DMS153 (cell line): ENCODE measurements around the gene HSD17B13.
"Not testable (repeated sequence)": the region's sequence is repeated elsewhere in the genome, so short reads cannot be mapped to it uniquely, and the experiment has no call there.

Experiments
- DNase-seq: peaks from one replicate; lab custom pipeline; 2025; lab: John Stamatoyannopoulos, UW

HSD17B13 gene, protein sequence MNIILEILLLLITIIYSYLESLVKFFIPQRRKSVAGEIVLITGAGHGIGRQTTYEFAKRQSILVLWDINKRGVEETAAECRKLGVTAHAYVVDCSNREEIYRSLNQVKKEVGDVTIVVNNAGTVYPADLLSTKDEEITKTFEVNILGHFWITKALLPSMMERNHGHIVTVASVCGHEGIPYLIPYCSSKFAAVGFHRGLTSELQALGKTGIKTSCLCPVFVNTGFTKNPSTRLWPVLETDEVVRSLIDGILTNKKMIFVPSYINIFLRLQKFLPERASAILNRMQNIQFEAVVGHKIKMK

DNA sequence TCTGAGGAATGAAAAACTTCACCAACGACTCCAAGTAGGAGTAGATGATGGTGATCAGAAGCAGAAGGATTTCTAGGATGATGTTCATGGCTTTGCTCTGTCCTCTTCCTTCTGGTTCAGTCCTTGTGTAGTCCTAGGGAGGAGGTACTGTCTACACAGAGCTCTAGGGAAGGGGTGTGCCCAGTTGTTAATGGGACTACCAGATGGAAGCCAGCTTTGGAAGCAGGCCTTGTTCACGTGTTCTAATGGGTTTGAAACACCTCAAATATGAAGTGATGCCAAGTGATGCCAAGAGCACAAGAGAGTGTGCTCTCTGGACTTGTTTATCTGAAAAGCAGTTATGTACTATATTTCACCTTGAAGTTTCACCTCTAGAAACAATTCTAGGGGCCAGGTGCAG, at the start of gene HSD17B13:
Gene HSD17B13 (minus strand): TSS at position 129 of the 400 bp plus-strand sequence. CDS start 41 bp downstream, at position 88.
- no peak for DNase-seq

DNA sequence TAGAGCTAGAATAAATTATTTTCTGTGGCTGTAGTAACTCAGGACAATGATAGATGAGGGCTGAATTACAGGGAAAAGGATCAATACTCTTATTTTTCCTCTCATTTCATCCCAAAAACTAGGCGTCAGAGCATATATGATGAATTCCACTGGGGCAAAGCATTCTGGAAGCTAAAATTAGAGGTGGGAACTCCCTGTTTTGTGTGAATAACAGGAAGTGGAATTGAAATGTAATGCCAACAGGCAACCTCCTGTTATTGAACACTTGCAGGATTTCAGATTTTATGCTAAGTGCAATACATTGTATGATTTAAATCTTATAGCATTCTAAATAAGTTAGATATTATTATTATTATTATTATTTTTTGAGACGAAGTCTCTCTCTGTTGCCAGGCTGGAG, 47.4 kb upstream of the HSD17B13 start:
- no peak for DNase-seq

DNA sequence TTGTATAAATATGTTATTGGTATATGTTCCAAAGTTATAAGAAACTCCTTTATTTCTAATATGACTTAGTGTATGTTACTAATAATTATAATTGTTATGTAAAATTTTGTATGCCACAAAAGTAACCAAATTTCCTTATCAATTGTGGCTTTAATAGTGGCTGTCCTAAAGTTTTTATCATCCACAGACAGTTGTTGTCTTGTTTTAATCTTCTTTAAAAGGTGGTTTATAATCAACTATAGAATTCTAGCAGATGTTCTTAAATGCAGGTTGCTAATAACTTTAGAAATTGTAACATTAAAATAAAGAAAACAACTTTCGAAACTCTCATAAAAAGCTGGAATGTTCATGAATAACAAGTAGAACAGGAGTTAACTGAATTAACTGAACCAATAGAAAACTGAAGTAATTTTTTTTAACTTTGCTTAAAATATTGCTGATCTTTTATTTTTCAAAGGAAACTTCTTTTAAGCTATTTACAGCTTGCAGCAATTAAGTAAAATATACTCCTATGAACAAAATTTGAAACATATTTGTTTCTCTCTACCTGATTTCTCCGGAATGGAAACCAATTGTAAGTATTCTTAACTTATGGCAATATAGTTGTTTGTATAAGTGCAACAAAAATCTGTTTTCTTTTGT, 44.0 kb upstream of the HSD17B13 start:
- DNase-seq, result no peak

DNA sequence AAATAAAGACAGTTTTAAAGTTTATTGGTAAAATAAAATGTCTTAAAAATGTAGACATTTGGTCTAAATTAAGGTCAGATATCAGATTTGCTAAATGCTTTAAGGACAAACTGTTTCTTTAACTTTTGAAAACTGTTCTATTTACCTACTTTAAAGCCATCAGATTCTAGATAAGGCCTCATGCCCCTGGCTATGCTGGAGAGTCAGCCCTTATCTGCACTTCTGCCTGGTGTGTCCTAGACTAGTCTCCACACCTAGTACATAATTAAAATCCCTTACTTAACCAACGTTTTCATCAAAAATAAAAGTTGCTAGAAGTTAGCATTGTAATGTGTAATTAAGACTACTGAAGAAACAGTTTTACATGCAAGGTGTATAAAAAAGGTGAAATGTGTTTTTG, 42.7 kb upstream of the HSD17B13 start:
- no peak for DNase-seq

DNA sequence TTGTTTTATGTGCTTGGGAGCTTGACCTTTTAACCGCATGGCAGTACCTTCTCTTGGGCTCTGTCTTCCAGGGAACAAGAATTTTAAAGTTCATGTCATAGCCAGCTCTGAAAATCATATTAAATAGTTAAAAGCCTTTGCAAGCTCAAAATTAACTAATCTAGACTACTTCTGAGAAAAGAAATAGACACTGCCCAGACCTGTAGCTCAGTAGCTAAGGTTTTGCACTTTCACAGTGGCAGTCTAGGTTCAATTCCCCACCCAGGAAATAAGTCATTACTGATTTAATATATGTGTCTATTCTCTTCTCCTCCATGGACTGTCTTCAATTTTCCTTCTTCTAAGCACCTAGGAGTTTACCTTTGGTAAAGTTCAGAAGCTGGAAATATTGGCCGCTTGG, 40.9 kb upstream of the HSD17B13 start:
- DNase-seq, result no peak

DNA sequence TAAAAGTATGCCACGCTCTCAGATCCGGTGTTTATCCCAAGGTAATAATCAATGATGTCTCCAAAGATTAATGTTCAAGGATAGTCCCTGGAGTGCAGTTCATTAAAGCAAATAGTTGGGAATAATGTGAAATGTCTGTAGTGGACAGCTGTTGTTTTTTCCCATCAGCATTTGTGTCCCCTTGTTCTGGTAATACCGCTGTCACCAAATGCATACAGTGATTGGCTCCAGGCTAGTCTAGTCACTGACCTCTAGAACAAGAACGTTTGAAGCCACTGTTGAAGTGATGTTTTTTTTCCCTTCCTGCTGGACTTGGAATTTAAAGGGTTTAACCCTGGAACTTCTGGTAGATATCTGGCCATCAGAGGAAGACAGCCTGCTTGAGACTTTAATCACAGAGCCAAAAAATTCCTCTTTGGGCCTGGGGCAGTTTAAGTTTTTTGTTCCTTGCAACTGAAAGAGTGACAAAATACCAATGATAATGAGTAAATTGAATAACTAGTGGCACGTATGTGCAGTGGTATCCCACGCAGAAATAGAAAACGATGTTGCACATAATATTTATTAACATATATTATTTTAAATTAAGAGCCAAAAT, 37.8 kb upstream of the HSD17B13 start:
- DNase-seq, result no peak

DNA sequence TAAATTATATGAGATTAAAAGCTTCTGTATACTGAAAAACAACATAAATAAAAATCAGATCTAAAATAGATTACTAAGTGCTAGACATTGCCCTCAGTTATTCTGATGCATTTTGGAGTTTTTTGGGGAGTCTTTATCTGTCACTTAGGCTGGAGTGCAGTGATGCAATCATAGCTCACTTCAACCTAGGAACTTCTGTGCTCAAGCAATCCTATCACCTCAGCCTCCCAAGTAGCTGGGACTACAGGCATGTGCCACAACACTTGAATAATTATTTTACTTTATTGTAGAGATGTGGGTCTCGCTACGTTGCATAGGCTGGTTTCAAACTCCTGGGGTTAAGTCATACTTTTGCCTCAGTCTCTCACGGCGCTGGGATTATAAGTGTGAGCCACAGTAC, 36.6 kb upstream of the HSD17B13 start:
- DNase-seq, result no peak

DNA sequence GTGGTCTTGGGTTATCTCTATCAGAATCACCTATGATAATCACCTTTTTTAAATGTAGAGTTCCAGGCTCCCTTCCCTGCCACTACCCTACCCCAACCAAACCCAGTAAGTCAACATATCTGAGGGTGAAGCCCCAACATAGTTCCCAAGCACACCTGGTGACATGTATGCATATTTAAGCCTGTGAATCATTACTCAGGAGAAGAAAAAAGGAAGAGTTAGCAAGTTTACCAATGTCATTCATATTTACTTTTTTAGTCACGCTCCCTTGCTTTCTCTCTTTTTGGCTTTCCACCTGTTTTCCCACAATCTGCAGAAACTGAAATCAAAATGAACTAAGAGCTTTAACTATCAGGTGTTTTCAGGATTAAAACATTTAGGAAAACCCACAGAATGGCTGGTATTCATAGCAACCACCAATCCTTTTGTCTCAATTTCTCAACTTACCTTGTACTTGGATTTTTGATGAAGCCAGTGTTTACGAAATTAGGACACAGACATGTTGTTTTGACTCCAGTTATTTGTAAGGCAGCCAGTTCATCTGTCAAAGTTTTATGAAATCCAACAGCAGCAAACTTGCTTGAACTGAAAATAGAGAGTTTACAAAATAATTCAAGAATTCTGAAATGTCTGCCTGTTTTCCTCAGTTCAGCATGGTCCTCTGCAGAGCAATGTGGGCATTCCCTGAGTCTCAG, 34.3 kb upstream of the HSD17B13 start:
- no peak for DNase-seq

DNA sequence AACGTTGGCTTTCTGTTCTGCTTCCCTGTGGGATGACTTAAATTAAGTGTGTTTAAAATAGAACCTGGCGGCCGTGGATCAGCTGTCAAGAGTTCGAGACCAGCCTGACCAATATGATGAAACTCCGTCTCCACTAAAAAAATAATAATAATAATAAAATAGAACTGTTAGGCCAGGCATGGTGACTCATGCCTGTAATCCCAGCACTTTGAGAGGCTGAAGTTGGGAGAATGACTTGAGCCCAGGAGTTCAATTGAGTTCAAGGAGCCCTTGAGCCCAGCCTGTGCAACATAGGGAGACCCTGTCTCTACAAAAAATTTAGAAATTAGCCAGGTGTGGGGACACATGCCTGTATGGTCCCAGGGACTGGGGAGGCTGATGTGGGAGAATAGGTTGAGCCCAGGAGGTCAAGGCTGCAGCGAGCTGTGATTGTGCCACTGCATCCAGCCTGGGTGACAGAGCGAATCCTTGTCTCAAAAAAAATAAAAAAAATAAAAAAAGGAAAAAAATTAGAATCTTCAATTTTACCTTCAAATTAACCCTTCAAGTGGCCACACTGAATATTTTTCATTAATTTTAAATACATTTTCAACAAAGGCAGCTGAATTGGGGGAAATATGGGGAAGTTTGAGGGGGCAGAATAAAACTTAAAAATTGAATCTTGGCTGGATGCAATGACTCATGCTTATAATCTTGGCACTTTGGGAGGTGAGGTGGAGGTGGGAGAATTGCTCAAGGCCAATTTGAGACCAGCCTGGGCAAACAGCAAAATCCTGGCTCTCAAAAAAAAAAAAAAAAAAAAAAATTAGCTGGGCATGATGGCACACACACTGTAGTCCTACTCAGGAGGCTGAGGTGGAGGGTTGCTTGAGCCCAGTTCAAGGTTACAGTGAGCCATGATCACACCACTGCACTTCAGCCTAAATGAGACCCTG, 31.8 kb upstream of the HSD17B13 start:
- no peak for DNase-seq

DNA sequence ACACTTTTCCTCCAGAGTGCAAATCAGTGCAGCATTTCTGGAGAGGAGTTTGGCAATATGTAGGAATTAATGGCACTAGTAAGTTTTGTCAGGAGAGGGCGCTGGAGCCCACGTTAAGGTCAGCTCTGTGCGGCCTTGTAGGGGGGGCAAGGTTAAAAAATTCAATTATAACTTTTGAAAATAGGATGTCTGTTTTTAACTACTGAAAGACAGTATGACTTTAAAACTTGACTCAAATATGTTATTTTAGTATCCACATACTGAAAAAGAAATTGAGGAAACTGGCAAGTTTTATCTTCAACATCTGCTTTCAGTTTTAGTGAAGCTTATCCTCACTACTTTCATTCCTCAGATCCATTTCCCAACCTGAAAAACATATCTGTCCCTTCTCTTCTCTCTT, 30.9 kb upstream of the HSD17B13 start:
- no peak for DNase-seq

DNA sequence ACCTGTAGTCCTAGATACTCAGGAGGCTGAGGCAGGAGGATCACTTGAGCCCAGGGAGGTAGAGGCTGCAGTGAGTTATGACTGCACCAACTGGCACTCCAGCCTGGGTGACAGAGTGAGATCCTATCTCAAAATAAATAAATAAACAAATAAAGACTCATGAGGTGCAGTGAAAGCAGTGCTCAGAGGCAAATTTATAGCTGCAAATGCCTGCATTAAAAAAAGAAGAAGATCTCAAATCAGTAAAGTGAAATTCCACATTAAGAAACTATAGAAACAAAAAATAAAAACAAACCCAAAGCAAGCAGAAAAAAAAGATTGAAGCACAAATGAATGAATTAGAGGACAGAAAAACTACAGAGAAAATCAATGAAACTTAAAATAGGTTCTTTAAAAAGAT, 22.5 kb upstream of the HSD17B13 start:
- no peak for DNase-seq

DNA sequence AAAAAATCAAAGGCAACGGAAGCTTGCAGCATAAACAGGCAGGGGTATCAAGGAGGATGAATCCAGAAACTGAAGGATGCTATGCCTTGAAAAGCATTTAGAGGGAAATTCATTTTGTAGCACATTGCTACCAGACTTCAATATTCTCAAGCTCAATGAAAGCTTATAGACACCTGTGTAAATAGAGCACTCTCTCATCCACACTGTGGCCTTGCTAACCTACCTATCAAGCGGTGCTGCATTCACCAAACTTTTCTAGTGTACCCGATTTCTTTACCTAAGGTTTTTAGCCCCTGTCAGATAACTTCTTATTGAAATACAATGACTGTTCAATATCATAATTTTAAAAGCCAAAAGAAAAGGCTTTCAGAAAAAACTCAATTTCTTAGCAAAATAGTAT, 20.2 kb upstream of the HSD17B13 start:
- DNase-seq, result no peak

DNA sequence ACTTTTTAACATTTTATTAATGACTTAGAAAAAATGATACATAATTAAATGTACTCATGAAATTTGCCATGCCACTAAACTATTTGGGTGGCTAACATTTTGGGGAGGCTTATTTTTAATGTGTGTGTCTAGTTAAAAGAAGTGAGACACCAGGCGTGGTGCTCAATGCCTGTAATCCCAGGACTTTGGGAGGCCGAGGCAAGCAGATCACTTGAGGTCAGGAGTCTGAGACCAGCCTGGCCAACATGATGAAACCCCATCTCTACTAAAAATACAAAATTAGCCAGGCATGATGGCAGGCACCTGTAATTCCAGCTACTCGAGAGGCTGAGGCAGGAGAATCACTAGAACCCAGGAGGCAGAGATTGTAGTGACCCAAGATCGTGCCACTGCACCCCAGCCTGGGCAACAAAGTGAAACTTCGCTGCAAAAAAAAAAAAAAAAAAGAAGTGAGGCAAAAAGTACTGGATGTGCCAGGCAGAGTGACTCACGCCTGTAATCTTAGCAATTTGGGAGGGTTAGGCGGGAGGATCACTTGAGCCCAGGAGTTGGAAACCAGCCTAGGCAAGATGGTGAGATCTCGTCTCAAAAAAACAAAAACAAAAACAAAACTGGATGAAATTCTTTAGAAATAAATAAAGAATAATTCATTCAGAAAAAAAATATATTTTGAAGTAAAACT, 19.4 kb upstream of the HSD17B13 start:
- not testable (repeated sequence) for DNase-seq

DNA sequence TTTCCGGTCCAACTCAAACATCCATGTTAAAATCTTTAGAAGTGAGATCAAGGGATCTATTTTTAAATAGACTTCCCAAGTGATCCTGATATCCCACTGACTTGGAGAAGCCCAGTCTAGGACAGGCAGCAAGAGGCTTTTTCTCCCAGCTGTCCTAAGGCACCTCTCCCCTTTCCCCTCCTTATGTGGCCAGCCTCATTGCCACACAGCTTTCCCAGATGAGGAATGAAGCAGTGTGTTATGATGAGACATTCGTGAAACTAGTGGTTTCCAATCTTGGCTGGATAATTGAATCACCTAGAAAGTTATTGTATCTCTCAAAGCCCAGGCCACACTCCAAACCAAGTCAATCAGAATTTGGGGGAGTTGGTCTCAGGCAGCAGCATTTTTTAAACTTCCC, 16.8 kb upstream of the HSD17B13 start:
- no peak for DNase-seq

DNA sequence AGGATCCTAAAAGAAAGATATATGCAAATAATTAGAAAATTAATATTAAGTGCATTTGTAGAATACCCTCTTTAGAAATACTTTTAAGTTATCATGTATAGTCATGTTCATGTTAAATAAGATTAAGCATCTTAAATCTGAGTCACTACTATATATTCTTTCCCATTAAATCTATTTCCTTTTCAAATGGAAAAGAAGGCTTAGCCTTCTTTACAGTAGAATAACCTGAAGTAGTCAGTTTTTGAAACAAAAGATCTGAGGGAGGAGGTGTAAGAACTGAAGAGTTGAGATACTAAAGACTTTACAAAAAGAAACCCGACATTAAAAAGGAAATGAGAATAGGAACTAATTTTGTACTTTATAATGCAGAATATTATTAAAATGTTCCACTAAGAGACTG, 14.7 kb upstream of the HSD17B13 start:
- DNase-seq, result no peak

DNA sequence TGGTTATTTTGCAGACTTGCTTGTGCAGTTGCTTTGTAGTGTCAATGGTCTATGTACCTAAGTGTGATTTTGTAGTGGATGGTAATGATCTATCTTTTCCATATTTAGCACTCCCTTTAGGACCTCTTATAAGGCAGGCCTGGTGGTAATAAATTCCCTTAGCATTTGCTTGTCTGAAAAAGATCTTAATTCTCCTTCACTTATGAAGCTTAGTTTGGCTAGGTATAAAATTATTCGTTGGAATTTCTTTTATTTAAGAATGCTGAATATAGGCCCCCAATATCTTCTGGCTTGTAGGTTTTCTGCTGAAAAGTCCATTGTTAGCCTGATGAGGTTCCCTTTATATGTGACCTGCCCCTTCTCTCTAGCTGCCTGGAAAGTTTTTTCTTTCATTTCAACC, 10.6 kb upstream of the HSD17B13 start:
- no peak for DNase-seq

DNA sequence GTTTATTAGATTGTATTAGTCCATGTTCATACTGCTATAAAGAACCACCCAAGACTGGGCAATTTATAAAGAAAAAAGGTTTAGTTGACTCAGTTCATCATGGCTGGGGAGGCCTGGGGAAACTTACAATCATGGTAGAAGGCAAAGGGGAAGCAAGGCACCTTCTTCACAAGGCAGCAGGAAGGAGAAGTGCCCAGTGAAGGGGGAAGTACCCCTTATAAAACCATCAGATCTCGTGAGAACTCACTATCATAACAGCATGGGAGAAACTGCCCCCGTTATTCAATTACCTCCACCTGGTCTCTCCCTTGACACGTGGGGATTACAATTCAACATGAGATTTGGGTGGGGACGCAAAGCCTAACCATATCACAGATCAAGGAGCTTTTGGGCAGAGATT, 8.1 kb upstream of the HSD17B13 start:
- DNase-seq, result no peak

DNA sequence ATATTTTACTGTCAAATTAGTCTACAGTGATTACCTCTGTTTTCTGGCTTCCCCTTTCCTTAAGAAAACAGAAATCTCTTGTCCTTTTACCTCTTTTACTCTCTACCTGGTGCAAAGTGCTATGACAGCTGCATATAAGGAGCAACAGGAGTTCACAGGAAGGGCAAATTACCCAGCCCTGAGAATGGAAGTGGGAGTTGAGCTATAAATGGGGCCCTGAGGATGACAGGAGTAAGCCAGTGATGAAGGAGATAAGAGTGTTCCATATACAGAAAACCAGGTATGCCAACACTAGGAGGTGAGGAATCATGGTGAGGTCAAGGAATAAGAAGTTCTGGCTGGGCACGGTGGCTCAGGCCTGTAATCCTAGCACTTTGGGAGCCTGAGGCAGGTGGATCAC, 4.5 kb upstream of the HSD17B13 start:
- DNase-seq, result no peak

DNA sequence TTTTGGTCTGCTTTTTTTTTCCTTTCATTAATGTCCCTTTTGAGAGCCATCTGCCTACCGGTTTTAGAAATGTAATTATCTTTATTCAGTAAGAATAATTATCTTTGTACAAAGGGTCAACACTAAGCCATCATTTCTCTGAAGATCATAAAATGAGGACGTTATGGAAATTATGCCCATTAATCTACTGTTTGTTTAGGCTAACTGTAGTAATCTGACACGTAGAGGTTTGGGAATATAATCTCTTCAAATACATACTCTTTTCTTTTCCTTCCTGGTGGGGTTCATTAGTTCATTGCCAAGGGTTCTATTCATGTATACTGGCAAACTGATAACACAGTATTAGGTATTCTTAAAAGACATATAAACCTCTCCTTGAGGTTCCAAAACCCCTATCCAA, 3.8 kb upstream of the HSD17B13 start:
- DNase-seq, result no peak

DNA sequence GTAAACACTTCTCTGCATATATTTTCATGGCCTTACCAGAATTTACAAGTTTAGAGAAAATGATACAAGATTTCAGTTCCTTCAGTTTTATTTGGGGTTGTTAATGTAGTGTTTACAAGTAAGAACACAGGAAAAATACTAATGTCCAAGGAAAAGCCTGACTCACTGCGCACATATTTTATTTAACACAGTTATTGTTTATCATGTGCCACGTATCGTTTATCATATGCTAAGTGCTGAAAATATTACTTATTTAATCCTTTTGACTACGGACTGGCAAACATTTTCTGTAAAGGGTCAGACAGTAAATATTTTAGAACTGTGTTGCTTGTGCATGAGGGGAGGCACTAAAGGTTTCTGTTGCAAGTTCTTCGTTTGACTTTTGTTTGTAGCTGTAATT, 794 bp downstream of the HSD17B13 start:
- no peak for DNase-seq

DNA sequence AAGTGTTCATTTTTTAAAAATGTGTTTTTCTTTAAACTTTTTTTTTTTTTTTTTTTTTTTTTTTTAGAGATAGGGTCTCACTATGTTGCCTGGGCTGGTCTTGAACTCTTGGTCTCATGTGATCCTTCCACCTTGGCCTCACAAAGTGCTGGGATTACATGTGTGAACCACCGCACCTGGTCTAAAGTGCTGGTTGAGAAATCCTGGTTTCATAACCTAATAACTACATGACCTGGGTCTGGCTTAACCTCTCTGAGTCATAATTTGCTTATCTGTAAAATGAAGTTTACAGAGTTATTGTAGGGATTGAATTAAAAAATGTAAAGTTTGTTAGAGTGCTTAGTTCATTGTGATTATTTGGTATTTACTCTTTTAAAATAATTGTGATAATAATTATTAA, 5.2 kb downstream of the HSD17B13 start:
- DNase-seq, result no peak
